CD4-positive, alpha-beta T cell (primary cell): Measurements from ENCODE around the gene UIMC1. TPM values are rescaled to one million over a fixed set of nuclear protein-coding genes. Genes with fewer than 3 reads are reported as not detected.

Experiments
- ATAC-seq: fragments of 200-7000 bp; cut with Tn5 transposase; one replicate; pipeline ENCODE4 v1.10.0; 2022; ENCODE audit warnings: mild to moderate bottlenecking; ENCODE audit not compliant: poor library complexity
- CTCF ChIA-PET: fragments of 350-600 bp; sonication (Branson Sonifier 250); formaldehyde crosslinking; loops from one replicate; lab custom pipeline; 2021; ENCODE audit warnings: antibody characterized with exemption, inconsistent platforms; lab: Charles Lee
- POLR2A ChIA-PET: fragments of 350-600 bp; sonication (Branson Sonifier 250); formaldehyde crosslinking; loops from one replicate; lab custom pipeline; 2021; ENCODE audit warnings: antibody characterized with exemption, inconsistent platforms; lab: Charles Lee
- DNase-seq, 14 experiments: peaks; one replicate each; pipeline ENCODE4 v3.0.0-alpha.2; 2013 to 2020; ENCODE audit warnings: mixed read lengths in 2 of 14
- H3K27ac ChIP-seq, 2 donors: one replicate each; pipeline versions ENCODE4 v1.5.1 to v1.7.0; 2013; ENCODE audit warnings: low read length in 2 of 2, low read depth in 1 of 2, mild to moderate bottlenecking in 1 of 2
- H3K27me3 ChIP-seq, 2 experiments: 1 replicate in 1 of 2; 2 replicates in 1 of 2; pipeline versions ENCODE4 v1.6.1 to v1.7.0; 2013; ENCODE audit warnings: low read length in 2 of 2, control low read depth in 1 of 2, mild to moderate bottlenecking in 1 of 2, moderate library complexity in 1 of 2; ENCODE audit not compliant: insufficient read depth in 2 of 2, control insufficient read depth in 1 of 2
- H3K36me3 ChIP-seq: one replicate; pipeline ENCODE4 v1.6.1; 2013; ENCODE audit warnings: low read length, control low read depth; ENCODE audit not compliant: insufficient read depth
- H3K4me1 ChIP-seq: one replicate; pipeline ENCODE4 v1.6.1; 2013; ENCODE audit warnings: low read length, control low read depth; ENCODE audit not compliant: insufficient read depth
- H3K4me3 ChIP-seq: one replicate; pipeline ENCODE4 v1.5.1; 2013; ENCODE audit warnings: mild to moderate bottlenecking, low read length, moderate library complexity
- H3K9me3 ChIP-seq, 2 experiments: 1 replicate in 1 of 2; 2 replicates in 1 of 2; pipeline versions ENCODE4 v1.6.1 to v1.7.0; 2013; ENCODE audit warnings: low read length in 2 of 2, mild to moderate bottlenecking in 2 of 2, control low read depth in 1 of 2, moderate library complexity in 1 of 2; ENCODE audit not compliant: control insufficient read depth in 1 of 2, insufficient read depth in 1 of 2
- H3K27ac Mint-ChIP-seq: one replicate; pipeline ENCODE4 v1.8.0; 2020; ENCODE audit warnings: mixed read lengths
- H3K27me3 Mint-ChIP-seq: one replicate; pipeline ENCODE4 v1.8.0; 2021; ENCODE audit warnings: mixed read lengths
- H3K36me3 Mint-ChIP-seq: one replicate; pipeline ENCODE4 v1.8.0; 2021; ENCODE audit warnings: low read depth, mixed read lengths
- H3K4me1 Mint-ChIP-seq: one replicate; pipeline ENCODE4 v1.8.0; 2021; ENCODE audit warnings: low read depth, mixed read lengths
- H3K4me3 Mint-ChIP-seq: one replicate; pipeline ENCODE4 v1.8.0; 2020; ENCODE audit warnings: mild to moderate bottlenecking, mixed read lengths
- H3K9me3 Mint-ChIP-seq: one replicate; pipeline ENCODE4 v1.8.0; 2020; ENCODE audit warnings: mixed read lengths
- intact Hi-C, 2 experiments: fragments of 100-400 bp; cut with DNase I in 1 of 2; cut with micrococcal nuclease in 1 of 2; formaldehyde crosslinking; loops; one replicate each; pipeline versions ENCODE4 v1.15.1 to v1.9.0; 2023 to 2025; cut with DNase I, micrococcal nuclease
- total RNA-seq, 174 experiments: library from RNA in 2 of 174; stranded (reverse) in 2 of 174; gene quantifications; one replicate each; pipeline ENCODE4 v1.2.3 and lab custom pipeline; 2021 to 2026
- TF ChIP-seq, protein P1 (sequence below): fragments of 200-600 bp; IDR thresholded peaks from one replicate; pipeline ENCODE4 v1.8.0; 2022; ENCODE audit warnings: antibody characterized with exemption, mild to moderate bottlenecking

The UIMC1 gene
- total RNA-seq, 2 experiments from 2014 or later: 42.3 to 50.8 TPM

DNA sequence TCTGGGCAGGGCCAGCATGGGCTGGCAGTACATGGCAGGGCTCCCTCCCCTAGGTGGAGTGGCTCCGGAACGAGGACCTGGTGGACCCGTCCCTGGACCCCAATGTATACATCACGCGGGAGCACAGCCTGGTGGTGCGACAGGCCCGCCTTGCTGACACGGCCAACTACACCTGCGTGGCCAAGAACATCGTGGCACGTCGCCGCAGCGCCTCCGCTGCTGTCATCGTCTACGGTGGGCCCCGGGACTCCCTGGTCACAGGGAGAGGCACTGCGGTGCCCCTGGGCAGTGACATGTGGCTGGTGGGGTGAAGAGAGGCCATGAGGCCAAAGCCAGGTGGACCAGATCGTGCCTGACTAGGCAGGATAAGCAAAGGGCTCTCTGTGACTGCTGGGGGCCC, 137.8 kb downstream of the UIMC1 start:
- Mint-ChIP-seq H3K9me3 (no peaks in the 10 kb centered on the region), H3K4me3 (no peak overlapping the region), H3K27ac (no peak overlapping the region), H3K36me3 (no peaks in the 10 kb centered on the region), H3K27me3 (peaks cover 25% of the 10 kb centered on the region), H3K4me1 (peaks cover 5% of the 10 kb centered on the region)
- peaks cover 14% of the 10 kb centered on the region for H3K4me1 ChIP-seq
- H3K27ac ChIP-seq: no peak overlapping the region
- intact Hi-C loops: no loop called here
- H3K4me3 ChIP-seq: no peak overlapping the region
- H3K36me3 ChIP-seq: no peaks in the 10 kb centered on the region
- ATAC-seq (no peak), DNase-seq (no peak)
- TF ChIP-seq, protein P1, sequence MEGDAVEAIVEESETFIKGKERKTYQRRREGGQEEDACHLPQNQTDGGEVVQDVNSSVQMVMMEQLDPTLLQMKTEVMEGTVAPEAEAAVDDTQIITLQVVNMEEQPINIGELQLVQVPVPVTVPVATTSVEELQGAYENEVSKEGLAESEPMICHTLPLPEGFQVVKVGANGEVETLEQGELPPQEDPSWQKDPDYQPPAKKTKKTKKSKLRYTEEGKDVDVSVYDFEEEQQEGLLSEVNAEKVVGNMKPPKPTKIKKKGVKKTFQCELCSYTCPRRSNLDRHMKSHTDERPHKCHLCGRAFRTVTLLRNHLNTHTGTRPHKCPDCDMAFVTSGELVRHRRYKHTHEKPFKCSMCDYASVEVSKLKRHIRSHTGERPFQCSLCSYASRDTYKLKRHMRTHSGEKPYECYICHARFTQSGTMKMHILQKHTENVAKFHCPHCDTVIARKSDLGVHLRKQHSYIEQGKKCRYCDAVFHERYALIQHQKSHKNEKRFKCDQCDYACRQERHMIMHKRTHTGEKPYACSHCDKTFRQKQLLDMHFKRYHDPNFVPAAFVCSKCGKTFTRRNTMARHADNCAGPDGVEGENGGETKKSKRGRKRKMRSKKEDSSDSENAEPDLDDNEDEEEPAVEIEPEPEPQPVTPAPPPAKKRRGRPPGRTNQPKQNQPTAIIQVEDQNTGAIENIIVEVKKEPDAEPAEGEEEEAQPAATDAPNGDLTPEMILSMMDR: no peak
- ChIA-PET POLR2A (no interaction called here), CTCF (no interaction called here)
- peaks cover 25 to 35% of the 10 kb centered on the region in 2 experiments for H3K27me3 ChIP-seq
- peaks cover 0 to 38% of the 10 kb centered on the region in 2 experiments for H3K9me3 ChIP-seq

DNA sequence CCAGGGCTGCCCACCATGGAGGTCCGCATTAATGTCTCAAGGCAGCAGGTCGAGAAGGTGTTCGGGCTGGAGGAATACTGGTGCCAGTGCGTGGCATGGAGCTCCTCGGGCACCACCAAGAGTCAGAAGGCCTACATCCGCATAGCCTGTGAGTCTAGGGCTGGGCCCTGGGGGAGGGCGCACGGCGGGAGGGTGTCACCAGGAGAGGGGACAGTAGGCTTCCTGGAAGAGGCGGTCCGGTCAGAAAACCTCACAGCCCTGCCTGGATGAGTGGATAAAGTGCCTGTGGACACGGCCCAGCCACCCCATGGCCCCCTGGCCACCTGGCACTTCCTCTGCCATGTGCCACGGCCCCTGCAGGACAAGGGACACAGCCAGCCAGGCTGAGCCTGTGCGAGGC, 138.5 kb downstream of the UIMC1 start:
- Mint-ChIP-seq H3K36me3 (no peaks in the 10 kb centered on the region), H3K9me3 (no peaks in the 10 kb centered on the region), H3K4me3 (no peak overlapping the region), H3K4me1 (peaks cover 2% of the 10 kb centered on the region), H3K27ac (no peak overlapping the region), H3K27me3 (peaks cover 30% of the 10 kb centered on the region)
- POLR2A ChIA-PET: no interaction called here
- Histone ChIP-seq H3K36me3 (no peaks in the 10 kb centered on the region), H3K9me3 (peaks cover 0 to 32% of the 10 kb centered on the region in 2 experiments), H3K27ac (no peak overlapping the region), H3K4me3 (no peak overlapping the region), H3K4me1 (peaks cover 14% of the 10 kb centered on the region), H3K27me3 (peaks cover 25 to 39% of the 10 kb centered on the region in 2 experiments)
- DNase-seq (no peak), ATAC-seq (no peak)
- TF ChIP-seq, protein P1: no peak
- CTCF ChIA-PET: no interaction called here
- intact Hi-C loops: no loop called here

DNA sequence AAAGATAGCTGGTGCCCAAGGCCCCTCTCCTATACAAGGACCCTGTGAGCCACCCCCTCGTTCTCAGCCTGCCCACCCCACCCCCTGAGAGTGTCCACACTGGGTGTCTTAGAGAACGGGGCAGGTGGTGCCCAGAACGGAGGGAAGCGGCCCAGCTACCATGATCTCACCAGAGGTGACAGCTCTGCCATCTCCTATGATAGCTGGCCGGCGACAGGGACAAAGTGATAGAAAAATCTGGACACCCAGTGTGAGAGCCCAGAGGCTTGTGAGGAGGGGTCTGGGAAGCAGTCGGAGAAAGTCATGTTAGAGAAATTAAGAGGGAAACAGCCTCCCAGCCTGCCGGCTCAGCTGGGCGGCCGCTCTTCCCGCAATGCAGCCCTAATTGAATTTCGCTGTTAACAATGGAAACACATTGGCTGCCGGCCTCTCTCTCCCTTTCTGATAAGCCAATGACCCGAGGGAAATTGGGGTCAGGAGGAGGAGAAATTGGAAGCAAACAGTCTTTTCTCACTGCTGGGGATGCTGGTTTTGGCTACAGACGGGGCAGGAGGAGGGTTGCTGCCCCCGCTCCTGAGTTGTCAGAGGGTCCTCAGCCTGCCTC, 139.8 kb downstream of the UIMC1 start:
- H3K4me1 Mint-ChIP-seq: no peaks in the 10 kb centered on the region
- no peak overlapping the region for H3K4me3 ChIP-seq
- no peak overlapping the region for H3K27ac Mint-ChIP-seq
- H3K27ac ChIP-seq: no peak overlapping the region
- TF ChIP-seq, protein P1: no peak
- H3K27me3 ChIP-seq: peaks cover 38 to 48% of the 10 kb centered on the region in 2 experiments
- H3K9me3 ChIP-seq: peaks cover 0 to 45% of the 10 kb centered on the region in 2 experiments
- no peak overlapping the region for H3K4me3 Mint-ChIP-seq
- DNase-seq (no peak), ATAC-seq (no peak)
- ChIA-PET POLR2A (no interaction called here), CTCF (no interaction called here)
- no peaks in the 10 kb centered on the region for H3K36me3 ChIP-seq
- H3K9me3 Mint-ChIP-seq: no peaks in the 10 kb centered on the region
- H3K27me3 Mint-ChIP-seq: peaks cover 35% of the 10 kb centered on the region
- intact Hi-C loops: no loop called here
- H3K4me1 ChIP-seq: peaks cover 14% of the 10 kb centered on the region
- no peaks in the 10 kb centered on the region for H3K36me3 Mint-ChIP-seq
